HG03575 (cell line): ENCODE results near the gene CNTNAP5.

Experiments used
- ATAC-seq: cut with Tn5 transposase; IDR thresholded peaks from one replicate; pipeline ENCODE4 v1.9.1; 2021; ENCODE audit not compliant: unreplicated experiment, insufficient number of reproducible peaks, low FRiP score; ENCODE audit errors: extremely low read depth

Gene CNTNAP5

GRCh38 chr2:124877141-124877577, 852.1 kb downstream of the CNTNAP5 start:
- ATAC-seq, result no peak

GRCh38 chr2:124879640-124880039, 854.6 kb downstream of the CNTNAP5 start:
- no peak for ATAC-seq

- ATAC-seq, result no peak
Measured at GRCh38 chr2:124880995-124881394, 855.9 kb downstream of the CNTNAP5 start.

GRCh38 chr2:124882423-124882822, 857.3 kb downstream of the CNTNAP5 start:
- ATAC-seq, result no peak

GRCh38 chr2:124883595-124883994, 858.5 kb downstream of the CNTNAP5 start:
- ATAC-seq, result no peak

- ATAC-seq, result no peak
Measured at GRCh38 chr2:124884315-124884714, 859.2 kb downstream of the CNTNAP5 start.

GRCh38 chr2:124886216-124886615, 861.1 kb downstream of the CNTNAP5 start:
- ATAC-seq, result no peak

GRCh38 chr2:124887466-124887865, 862.4 kb downstream of the CNTNAP5 start:
- ATAC-seq, result no peak

GRCh38 chr2:124888431-124888830, 863.3 kb downstream of the CNTNAP5 start:
- ATAC-seq, result no peak

GRCh38 chr2:124894199-124894598, 869.1 kb downstream of the CNTNAP5 start:
- no peak for ATAC-seq

GRCh38 chr2:124898827-124899226, 873.7 kb downstream of the CNTNAP5 start:
- no peak for ATAC-seq

GRCh38 chr2:124908411-124908810, 883.3 kb downstream of the CNTNAP5 start:
- ATAC-seq, result no peak

- ATAC-seq, result no peak
Measured at GRCh38 chr2:124911560-124911959, 886.5 kb downstream of the CNTNAP5 start.

- no peak for ATAC-seq
Measured at GRCh38 chr2:124913868-124914267, 888.8 kb downstream of the CNTNAP5 start.

GRCh38 chr2:124915567-124915966, 890.5 kb downstream of the CNTNAP5 start:
- no peak for ATAC-seq

GRCh38 chr2:124919296-124919695, 894.2 kb downstream of the CNTNAP5 start:
- no peak for ATAC-seq

- no peak for ATAC-seq
Measured at GRCh38 chr2:124920448-124920847, 895.4 kb downstream of the CNTNAP5 start.

GRCh38 chr2:124921191-124921590, 896.1 kb downstream of the CNTNAP5 start:
- no peak for ATAC-seq

GRCh38 chr2:124923097-124923496, 898.0 kb downstream of the CNTNAP5 start:
- no peak for ATAC-seq

GRCh38 chr2:124933883-124934282, 908.8 kb downstream of the CNTNAP5 start:
- ATAC-seq, result no peak

GRCh38 chr2:124953921-124954320, 928.8 kb downstream of the CNTNAP5 start:
- no peak for ATAC-seq

- ATAC-seq, result no peak
Measured at GRCh38 chr2:124959581-124959980, 934.5 kb downstream of the CNTNAP5 start.
